ENCODE results near the gene FDPS.
"Not testable (repeated sequence)": the region's sequence is repeated elsewhere in the genome, so short reads cannot be mapped to it uniquely, and the experiment has no call there.

The FDPS gene

GRCh38 chr1:155287987-155288543 is 20.6 kb upstream of the FDPS start:
- H3K27ac ChIP-seq (ENCODE audit: low read depth, low read length): no peak overlapping the region
- H3K36me3 ChIP-seq (ENCODE audit: insufficient read depth, low read length): no peaks in the 10 kb centered on the region
- no peak overlapping the region for H3K4me3 ChIP-seq (ENCODE audit: low read length)
- peaks cover 4% of the 10 kb centered on the region; the same call in 1 of the 2 replicates for H3K27me3 ChIP-seq (ENCODE audit: insufficient read depth, low read length)
- H3K9ac ChIP-seq (ENCODE audit: low read depth, low read length): no peak overlapping the region
- 93% methylated on average over 21 of the region's 21 CpGs for WGBS
- no peaks in the 10 kb centered on the region for H3K9me3 ChIP-seq (ENCODE audit: insufficient read depth, low read depth, low read length)
- no peaks in the 10 kb centered on the region for H3K4me1 ChIP-seq (ENCODE audit: insufficient read depth, low read length)

GRCh38 chr1:155291006-155291405 is 17.7 kb upstream of the FDPS start:
- WGBS: 92% methylated on average over 9 of the region's 10 CpGs
- not testable (repeated sequence) for H3K9me3 ChIP-seq (ENCODE audit: insufficient read depth, low read depth, low read length); H3K4me3 ChIP-seq (ENCODE audit: low read length); H3K36me3 ChIP-seq (ENCODE audit: insufficient read depth, low read length); H3K9ac ChIP-seq (ENCODE audit: low read depth, low read length); H3K27ac ChIP-seq (ENCODE audit: low read depth, low read length); H3K4me1 ChIP-seq (ENCODE audit: insufficient read depth, low read length)
- H3K27me3 ChIP-seq (ENCODE audit: insufficient read depth, low read length): peaks cover 34% of the 10 kb centered on the region

- Histone ChIP-seq H3K4me1 (ENCODE audit: insufficient read depth, low read length) (no peaks in the 10 kb centered on the region), H3K27me3 (ENCODE audit: insufficient read depth, low read length) (peaks cover 39% of the 10 kb centered on the region), H3K36me3 (ENCODE audit: insufficient read depth, low read length) (no peaks in the 10 kb centered on the region), H3K9ac (ENCODE audit: low read depth, low read length) (no peak overlapping the region), H3K9me3 (ENCODE audit: insufficient read depth, low read depth, low read length) (no peaks in the 10 kb centered on the region), H3K4me3 (ENCODE audit: low read length) (no peak overlapping the region), H3K27ac (ENCODE audit: low read depth, low read length) (no peak overlapping the region)
- 90% methylated on average over 17 of the region's 17 CpGs for WGBS
Observed at GRCh38 chr1:155293086-155293749, 15.4 kb upstream of the FDPS start.

GRCh38 chr1:155294520-155295182 is 14.0 kb upstream of the FDPS start:
- H3K27ac ChIP-seq (ENCODE audit: low read depth, low read length): no peak overlapping the region
- peaks cover 39% of the 10 kb centered on the region for H3K27me3 ChIP-seq (ENCODE audit: insufficient read depth, low read length)
- no peaks in the 10 kb centered on the region for H3K4me1 ChIP-seq (ENCODE audit: insufficient read depth, low read length)
- H3K36me3 ChIP-seq (ENCODE audit: insufficient read depth, low read length): no peaks in the 10 kb centered on the region
- no peak overlapping the region for H3K9ac ChIP-seq (ENCODE audit: low read depth, low read length)
- peak overlapping the region; percentile 72 for H3K4me3 ChIP-seq (ENCODE audit: low read length)
- WGBS: 40% methylated on average over 46 of the region's 46 CpGs
- H3K9me3 ChIP-seq (ENCODE audit: insufficient read depth, low read depth, low read length): no peaks in the 10 kb centered on the region

GRCh38 chr1:155295183-155295941 is 13.3 kb upstream of the FDPS start:
- no peaks in the 10 kb centered on the region for H3K9me3 ChIP-seq (ENCODE audit: insufficient read depth, low read depth, low read length)
- H3K27ac ChIP-seq (ENCODE audit: low read depth, low read length): no peak overlapping the region
- no peaks in the 10 kb centered on the region for H3K4me1 ChIP-seq (ENCODE audit: insufficient read depth, low read length)
- peaks cover 39% of the 10 kb centered on the region for H3K27me3 ChIP-seq (ENCODE audit: insufficient read depth, low read length)
- 5% methylated on average over 47 of the region's 47 CpGs for WGBS
- H3K36me3 ChIP-seq (ENCODE audit: insufficient read depth, low read length): no peaks in the 10 kb centered on the region
- peak overlapping the region; percentile 72 for H3K4me3 ChIP-seq (ENCODE audit: low read length)
- peak overlapping the region; percentile 33; the same call in 1 of the 2 replicates for H3K9ac ChIP-seq (ENCODE audit: low read depth, low read length)

- no peak overlapping the region for H3K9ac ChIP-seq (ENCODE audit: low read depth, low read length)
- H3K36me3 ChIP-seq (ENCODE audit: insufficient read depth, low read length): no peaks in the 10 kb centered on the region
- H3K4me3 ChIP-seq (ENCODE audit: low read length): peak overlapping the region; percentile 72
- H3K27me3 ChIP-seq (ENCODE audit: insufficient read depth, low read length): peaks cover 39% of the 10 kb centered on the region
- H3K4me1 ChIP-seq (ENCODE audit: insufficient read depth, low read length): no peaks in the 10 kb centered on the region
- 73% methylated on average over 7 of the region's 7 CpGs for WGBS
- H3K27ac ChIP-seq (ENCODE audit: low read depth, low read length): no peak overlapping the region
- no peaks in the 10 kb centered on the region for H3K9me3 ChIP-seq (ENCODE audit: insufficient read depth, low read depth, low read length)
Observed at GRCh38 chr1:155295942-155296267, 12.8 kb upstream of the FDPS start.

- Histone ChIP-seq H3K27me3 (ENCODE audit: insufficient read depth, low read length) (peaks cover 39% of the 10 kb centered on the region), H3K9me3 (ENCODE audit: insufficient read depth, low read depth, low read length) (no peaks in the 10 kb centered on the region)
Observed at GRCh38 chr1:155296661-155297060, 12.0 kb upstream of the FDPS start.

GRCh38 chr1:155297384-155297783 is 11.3 kb upstream of the FDPS start:
- no peak overlapping the region for H3K27ac ChIP-seq (ENCODE audit: low read depth, low read length)
- H3K27me3 ChIP-seq (ENCODE audit: insufficient read depth, low read length): peaks cover 39% of the 10 kb centered on the region
- no peak overlapping the region for H3K4me3 ChIP-seq (ENCODE audit: low read length)
- no peaks in the 10 kb centered on the region for H3K36me3 ChIP-seq (ENCODE audit: insufficient read depth, low read length)
- H3K9me3 ChIP-seq (ENCODE audit: insufficient read depth, low read depth, low read length): no peaks in the 10 kb centered on the region
- no peaks in the 10 kb centered on the region for H3K4me1 ChIP-seq (ENCODE audit: insufficient read depth, low read length)
- H3K9ac ChIP-seq (ENCODE audit: low read depth, low read length): no peak overlapping the region
- WGBS: 77% methylated on average over 7 of the region's 7 CpGs

More at GRCh38 chr1:155296661-155297060, 12.0 kb upstream of the FDPS start:
- Histone ChIP-seq H3K4me3 (ENCODE audit: low read length) (no peak overlapping the region), H3K36me3 (ENCODE audit: insufficient read depth, low read length) (no peaks in the 10 kb centered on the region), H3K9ac (ENCODE audit: low read depth, low read length) (no peak overlapping the region), H3K27ac (ENCODE audit: low read depth, low read length) (no peak overlapping the region), H3K4me1 (ENCODE audit: insufficient read depth, low read length) (no peaks in the 10 kb centered on the region)
- 91% methylated on average over 3 of the region's 3 CpGs for WGBS

- H3K4me3 ChIP-seq (ENCODE audit: low read length): no peak overlapping the region
- H3K27me3 ChIP-seq (ENCODE audit: insufficient read depth, low read length): peaks cover 15% of the 10 kb centered on the region
- H3K9me3 ChIP-seq (ENCODE audit: insufficient read depth, low read depth, low read length): no peaks in the 10 kb centered on the region
- H3K27ac ChIP-seq (ENCODE audit: low read depth, low read length): no peak overlapping the region
- no peaks in the 10 kb centered on the region for H3K36me3 ChIP-seq (ENCODE audit: insufficient read depth, low read length)
- H3K4me1 ChIP-seq (ENCODE audit: insufficient read depth, low read length): no peaks in the 10 kb centered on the region
- no peak overlapping the region for H3K9ac ChIP-seq (ENCODE audit: low read depth, low read length)
- WGBS: 92% methylated on average over 7 of the region's 8 CpGs
Observed at GRCh38 chr1:155300024-155300423, 8.6 kb upstream of the FDPS start.

- no peaks in the 10 kb centered on the region for H3K4me1 ChIP-seq (ENCODE audit: insufficient read depth, low read length)
- 93% methylated on average over 9 of the region's 9 CpGs for WGBS
- H3K36me3 ChIP-seq (ENCODE audit: insufficient read depth, low read length): no peaks in the 10 kb centered on the region
- H3K4me3 ChIP-seq (ENCODE audit: low read length): no peak overlapping the region
- no peaks in the 10 kb centered on the region for H3K9me3 ChIP-seq (ENCODE audit: insufficient read depth, low read depth, low read length)
- no peak overlapping the region for H3K9ac ChIP-seq (ENCODE audit: low read depth, low read length)
- H3K27me3 ChIP-seq (ENCODE audit: insufficient read depth, low read length): peaks cover 8% of the 10 kb centered on the region
- no peak overlapping the region for H3K27ac ChIP-seq (ENCODE audit: low read depth, low read length)
Observed at GRCh38 chr1:155300553-155301329, 7.9 kb upstream of the FDPS start.

Measured in HUES64 (cell line).